Measurements from ENCODE around the gene C1orf226. TPM values are rescaled to one million over a fixed set of nuclear protein-coding genes. Genes with fewer than 3 reads are reported as not detected.

The C1orf226 gene
- total and polyA plus RNA-seq, 2 of the 4 experiments (the other 2 are of a cell fraction): under 0.01 to 0.10 TPM

- no peaks in the 10 kb centered on the region for H3K9me3 ChIP-seq (ENCODE audit: control insufficient read depth, insufficient read depth, low read length)
- no peak overlapping the region for H3K4me3 ChIP-seq (ENCODE audit: insufficient read depth, low read depth, low read length)
- H4K5ac ChIP-seq (ENCODE audit: low read depth, low read length): no peak overlapping the region
- H2BK120ac ChIP-seq (ENCODE audit: low read depth, low read length): no peak overlapping the region
- no peaks in the 10 kb centered on the region for H3K79me1 ChIP-seq (ENCODE audit: low read depth in 1 of 2, low read length in 2 of 2)
- H4K91ac ChIP-seq (ENCODE audit: insufficient read depth, low read depth, low read length): no peak overlapping the region
- WGBS, 2 experiments (ENCODE audit: extremely low coverage in 2 of 2, insufficient read length in 1 of 2): no CpG with 5 or more reads among the region's 1 CpG
- BruUV-seq (replicated peaks): no TSS peak
- H2AFZ ChIP-seq (replicated peaks; ENCODE audit: low read length, poor library complexity): no peak overlapping the region
- no peak for ATAC-seq (ENCODE audit: low read depth)
- no peak overlapping the region for H4K8ac ChIP-seq (ENCODE audit: low read depth in 2 of 2, low read length in 2 of 2)
- H2BK15ac ChIP-seq (ENCODE audit: low read depth, low read length): no peak overlapping the region
- dilution Hi-C loops (cut with HindIII; ENCODE audit: low sequenced_read_pairs, unreplicated experiment) (no loop called here), intact Hi-C loops (cut with micrococcal nuclease) (no loop called here), in situ Hi-C loops (cut with MboI; ENCODE audit: low sequenced_read_pairs) (no loop called here)
- H2AK9ac ChIP-seq (replicated peaks; ENCODE audit: low read depth, low read length, poor library complexity): no peak overlapping the region
- H4K20me1 ChIP-seq (ENCODE audit: insufficient read depth, low read length): no peaks in the 10 kb centered on the region
- no peak overlapping the region for H3K4me2 ChIP-seq (ENCODE audit: low read depth, low read length)
- no peaks in the 10 kb centered on the region for H3K4me1 ChIP-seq (ENCODE audit: control insufficient read depth, insufficient read depth, low read length)
- no peak overlapping the region for H3K18ac ChIP-seq (ENCODE audit: low read depth, low read length)
- H3K27ac ChIP-seq (ENCODE audit: insufficient read depth, low read length): no peak overlapping the region
- no peak for DNase-seq
- H3K9ac ChIP-seq (ENCODE audit: low read depth, low read length): no peak overlapping the region
- no peak overlapping the region for H3K23ac ChIP-seq (ENCODE audit: low read depth, low read length)
- ChIA-PET CTCF (no interaction called here), POLR2A (ENCODE audit: unreplicated experiment) (no interaction called here)
- no peak overlapping the region for H2BK20ac ChIP-seq (ENCODE audit: low read depth, low read length)
- no peak for TF ChIP-seq RFX5 (IDR thresholded peaks at IDR 0.05; ENCODE audit: low read depth, low read length)
- no peak for TF ChIP-seq POLR2A (IDR thresholded peaks at IDR 0.05; ENCODE audit: low read depth, low read length)
- no peak for TF ChIP-seq CHD1 (IDR thresholded peaks at IDR 0.05; ENCODE audit: low read depth, low read length)
- no peak for TF ChIP-seq MAFK (IDR thresholded peaks at IDR 0.05; ENCODE audit: low read depth, low read length)
- TF ChIP-seq NFE2L2 (IDR thresholded peaks at IDR 0.05; ENCODE audit: low read depth, low read length): no peak
- no peak for TF ChIP-seq MXI1 (IDR thresholded peaks at IDR 0.05; ENCODE audit: borderline replicate concordance, low read depth, low read length)
- no peak for TF ChIP-seq FOS (IDR thresholded peaks at IDR 0.05; ENCODE audit: low read depth, low read length)
- no peak for TF ChIP-seq CTCF (conservative IDR thresholded peaks at IDR 0.05; ENCODE audit: low read depth, low read length)
- no peak for TF ChIP-seq SMC3 (IDR thresholded peaks at IDR 0.05; ENCODE audit: low read depth, low read length)
- TF ChIP-seq RAD21 (IDR thresholded peaks at IDR 0.05; ENCODE audit: low read length): no peak
- TF ChIP-seq USF2 (IDR thresholded peaks at IDR 0.05; ENCODE audit: low read depth, low read length): no peak
- no peak for TF ChIP-seq RCOR1 (IDR thresholded peaks at IDR 0.05; ENCODE audit: insufficient replicate concordance, low read length)
- no peak for TF ChIP-seq MAZ (IDR thresholded peaks at IDR 0.05; ENCODE audit: borderline replicate concordance, low read depth, low read length)
- no peak for TF ChIP-seq ELK1 (IDR thresholded peaks at IDR 0.05; ENCODE audit: borderline replicate concordance, low read depth, low read length)
- TF ChIP-seq BHLHE40 (IDR thresholded peaks at IDR 0.05; ENCODE audit: low read depth, low read length): no peak
- no peak for TF ChIP-seq CEBPB (IDR thresholded peaks at IDR 0.05; ENCODE audit: low read depth, low read length)
- H3K14ac ChIP-seq (replicated peaks; ENCODE audit: low read depth, low read length): no peak overlapping the region
- no peak overlapping the region for H3K4ac ChIP-seq (ENCODE audit: low read depth, low read length)
- no peak overlapping the region for H3K56ac ChIP-seq (ENCODE audit: extremely low read depth, insufficient read depth, low read length)
- H3K36me3 ChIP-seq (ENCODE audit: control insufficient read depth, insufficient read depth, low read length): no peaks in the 10 kb centered on the region
- H3K9me1 ChIP-seq (ENCODE audit: insufficient read depth, low read length): no peaks in the 10 kb centered on the region
- no peak overlapping the region for H2BK5ac ChIP-seq (ENCODE audit: low read depth, low read length, poor library complexity, severe bottlenecking)
- H3K27me3 ChIP-seq (ENCODE audit: control insufficient read depth, insufficient read depth, low read length): peaks cover 16% of the 10 kb centered on the region
- no peak overlapping the region for H2AK5ac ChIP-seq (ENCODE audit: low read depth, low read length)
These were observed 8.5 kb upstream of the C1orf226 start for GRCh38 chr1:162373072-162373427.

All from IMR-90 (cell line).